ENCODE measurements around the gene COX19. TPM values are rescaled to one million over a fixed set of nuclear protein-coding genes. Genes with fewer than 3 reads are reported as not detected.
A peak's percentile ranks its signal among the peaks of the same experiment; 100 is the strongest.

The COX19 gene
- total RNA-seq, 2 donors from 2014 or later, result 40.1 to 43.2 TPM

GRCh38 chr7:992709-993607, 17.6 kb upstream of the COX19 start:
- no peak overlapping the region for H3K27ac Mint-ChIP-seq
- H3K9me3 ChIP-seq (ENCODE audit: control insufficient read depth, low read length, poor library complexity, severe bottlenecking), result no peaks in the 10 kb centered on the region
- peaks cover 4% of the 10 kb centered on the region for H3K4me1 Mint-ChIP-seq
- no peaks in the 10 kb centered on the region for H3K36me3 Mint-ChIP-seq (ENCODE audit: low read depth)
- H3K27me3 Mint-ChIP-seq, result no peaks in the 10 kb centered on the region
- DNase-seq (peak; percentile 89 to 92 (median 90)), ATAC-seq (peak; percentile 100)
- H3K4me3 Mint-ChIP-seq, result peak overlapping the region; percentile 53

GRCh38 chr7:991729-992656, 16.6 kb upstream of the COX19 start:
- H3K4me1 Mint-ChIP-seq, result peaks cover 4% of the 10 kb centered on the region
- no peaks in the 10 kb centered on the region for H3K36me3 Mint-ChIP-seq (ENCODE audit: low read depth)
- H3K9me3 ChIP-seq (ENCODE audit: control insufficient read depth, low read length, poor library complexity, severe bottlenecking), result no peaks in the 10 kb centered on the region
- DNase-seq, result no peak
- H3K27me3 Mint-ChIP-seq, result no peaks in the 10 kb centered on the region
- H3K4me3 Mint-ChIP-seq, result no peak overlapping the region
- no peak for ATAC-seq
- no peak overlapping the region for H3K27ac Mint-ChIP-seq

- Mint-ChIP-seq H3K27me3 (peaks cover 5% of the 10 kb centered on the region), H3K4me3 (no peak overlapping the region), H3K4me1 (peaks cover 4% of the 10 kb centered on the region), H3K36me3 (ENCODE audit: low read depth) (no peaks in the 10 kb centered on the region), H3K27ac (no peak overlapping the region)
- ATAC-seq (no peak), DNase-seq (no peak)
- no peaks in the 10 kb centered on the region for H3K9me3 ChIP-seq (ENCODE audit: control insufficient read depth, low read length, poor library complexity, severe bottlenecking)
Observed at GRCh38 chr7:990933-991728, 15.8 kb upstream of the COX19 start.

- H3K27me3 Mint-ChIP-seq, result peaks cover 11% of the 10 kb centered on the region
- H3K36me3 Mint-ChIP-seq (ENCODE audit: low read depth), result no peaks in the 10 kb centered on the region
- H3K4me1 Mint-ChIP-seq, result peaks cover 4% of the 10 kb centered on the region
- ATAC-seq, result no peak
- H3K9me3 ChIP-seq (ENCODE audit: control insufficient read depth, low read length, poor library complexity, severe bottlenecking), result no peaks in the 10 kb centered on the region
- no peak overlapping the region for H3K4me3 Mint-ChIP-seq
- H3K27ac Mint-ChIP-seq, result no peak overlapping the region
- DNase-seq, result no peak
Observed at GRCh38 chr7:990352-990932, 15.1 kb upstream of the COX19 start.

- DNase-seq (no peak), ATAC-seq (no peak)
- no peaks in the 10 kb centered on the region for H3K9me3 ChIP-seq (ENCODE audit: control insufficient read depth, low read length, poor library complexity, severe bottlenecking)
- H3K4me1 Mint-ChIP-seq, result peaks cover 4% of the 10 kb centered on the region
- no peaks in the 10 kb centered on the region for H3K36me3 Mint-ChIP-seq (ENCODE audit: low read depth)
- no peak overlapping the region for H3K4me3 Mint-ChIP-seq
- H3K27ac Mint-ChIP-seq, result no peak overlapping the region
- H3K27me3 Mint-ChIP-seq, result peaks cover 11% of the 10 kb centered on the region
Observed at GRCh38 chr7:988963-989529, 13.7 kb upstream of the COX19 start.

- H3K4me3 Mint-ChIP-seq, result no peak overlapping the region
- H3K27ac Mint-ChIP-seq, result no peak overlapping the region
- DNase-seq, result no peak
- no peak for ATAC-seq
- H3K36me3 Mint-ChIP-seq (ENCODE audit: low read depth), result no peaks in the 10 kb centered on the region
- H3K4me1 Mint-ChIP-seq, result peaks cover 4% of the 10 kb centered on the region
- H3K27me3 Mint-ChIP-seq, result peaks cover 11% of the 10 kb centered on the region
- H3K9me3 ChIP-seq (ENCODE audit: control insufficient read depth, low read length, poor library complexity, severe bottlenecking), result no peaks in the 10 kb centered on the region
Observed at GRCh38 chr7:988426-988911, 13.1 kb upstream of the COX19 start.

- Mint-ChIP-seq H3K36me3 (ENCODE audit: low read depth) (no peaks in the 10 kb centered on the region), H3K4me3 (no peak overlapping the region), H3K27ac (no peak overlapping the region), H3K27me3 (peaks cover 11% of the 10 kb centered on the region), H3K4me1 (peaks cover under 1% of the 10 kb centered on the region)
- no peak for DNase-seq
- no peaks in the 10 kb centered on the region for H3K9me3 ChIP-seq (ENCODE audit: control insufficient read depth, low read length, poor library complexity, severe bottlenecking)
- ATAC-seq, result no peak
Observed at GRCh38 chr7:987909-988308, 12.6 kb upstream of the COX19 start.

GRCh38 chr7:986766-987751, 11.7 kb upstream of the COX19 start:
- no peak for ATAC-seq
- H3K27ac Mint-ChIP-seq, result no peak overlapping the region
- no peaks in the 10 kb centered on the region for H3K9me3 ChIP-seq (ENCODE audit: control insufficient read depth, low read length, poor library complexity, severe bottlenecking)
- H3K4me1 Mint-ChIP-seq, result no peaks in the 10 kb centered on the region
- no peak overlapping the region for H3K4me3 Mint-ChIP-seq
- no peak for DNase-seq
- no peaks in the 10 kb centered on the region for H3K36me3 Mint-ChIP-seq (ENCODE audit: low read depth)
- H3K27me3 Mint-ChIP-seq, result peaks cover 11% of the 10 kb centered on the region

- Mint-ChIP-seq H3K36me3 (ENCODE audit: low read depth) (no peaks in the 10 kb centered on the region), H3K4me3 (no peak overlapping the region), H3K27me3 (peaks cover 11% of the 10 kb centered on the region), H3K27ac (no peak overlapping the region), H3K4me1 (no peaks in the 10 kb centered on the region)
- DNase-seq (no peak), ATAC-seq (no peak)
- no peaks in the 10 kb centered on the region for H3K9me3 ChIP-seq (ENCODE audit: control insufficient read depth, low read length, poor library complexity, severe bottlenecking)
Observed at GRCh38 chr7:985915-986741, 10.8 kb upstream of the COX19 start.

GRCh38 chr7:985127-985416, 9.7 kb upstream of the COX19 start:
- ATAC-seq, result no peak
- no peaks in the 10 kb centered on the region for H3K4me1 Mint-ChIP-seq
- no peaks in the 10 kb centered on the region for H3K36me3 Mint-ChIP-seq (ENCODE audit: low read depth)
- H3K27me3 Mint-ChIP-seq, result peaks cover 11% of the 10 kb centered on the region
- no peak for DNase-seq
- no peak overlapping the region for H3K27ac Mint-ChIP-seq
- H3K9me3 ChIP-seq (ENCODE audit: control insufficient read depth, low read length, poor library complexity, severe bottlenecking), result no peaks in the 10 kb centered on the region
- no peak overlapping the region for H3K4me3 Mint-ChIP-seq

Measured in T-helper 17 cell (primary cell).